Adipose tissue (tissue), 3 donors: Measurements from ENCODE around the gene TYW1. TPM values are rescaled to one million over a fixed set of nuclear protein-coding genes. Genes with fewer than 3 reads are reported as not detected.
"Not testable (repeated sequence)": the region's sequence is repeated elsewhere in the genome, so short reads cannot be mapped to it uniquely, and the experiment has no call there.

Experiments
- H3K27ac ChIP-seq: one replicate; pipeline ENCODE4 v1.5.1; 2013; ENCODE audit warnings: low read depth, low read length
- WGBS, 3 donors: extraction: QIAGEN DNeasy Blood & Tissue Kit; methylation state at CpG; one replicate each; pipeline ENCODE4 v1.1.7; 2013; 5-methylcytosine and 5-hydroxymethylcytosine counted together
- polyA plus RNA-seq, 3 donors: library from polyadenylated mRNA; stranded (reverse); fragments of 200-250 nt; gene quantifications; one replicate each; pipeline ENCODE4 v1.2.3, GENCODE V29; 2013
- donor health status: healthy with polysubstance abuse.
- donor health status: Bipolar disorder and iron deficiency.
- donor health status: healthy.

The TYW1 gene
- polyA plus RNA-seq: 10 to 100 TPM in 1 of 3 donors, 1 to 10 TPM in 2; 6.4 to 10.5 (median 9.6) TPM

- WGBS, 3 donors: 0 to 1% (median 0%) methylated on average over 37 to 44 of the region's 44 CpGs
- not testable (repeated sequence) for H3K27ac ChIP-seq
Measured at GRCh38 chr7:66996444-66997191, at the start of gene TYW1. TSS of gene TYW1 (plus strand) at chr7:66996833. CDS start at chr7:66996979, 146 bp downstream.

- no peak overlapping the region for H3K27ac ChIP-seq
- 91 to 93% (median 92%) methylated on average over 19 of the region's 19 CpGs for WGBS, 3 donors
Measured at GRCh38 chr7:66948480-66949109, 48.0 kb upstream of the TYW1 start.

- 71 to 77% (median 77%) methylated on average over 3 of the region's 3 CpGs for whole genome bisulfite sequencing, 3 donors
- no peak overlapping the region for H3K27ac ChIP-seq
Measured at GRCh38 chr7:66950311-66950710, 46.3 kb upstream of the TYW1 start.

GRCh38 chr7:66950763-66951162 is 45.9 kb upstream of the TYW1 start:
- H3K27ac ChIP-seq: no peak overlapping the region
- WGBS, 3 donors: 92 to 94% (median 94%) methylated on average over 8 of the region's 8 CpGs

GRCh38 chr7:66952343-66953043 is 44.1 kb upstream of the TYW1 start:
- 79 to 81% (median 81%) methylated on average over 11 of the region's 11 CpGs for WGBS, 3 donors
- H3K27ac ChIP-seq: no peak overlapping the region

GRCh38 chr7:66953044-66953427 is 43.6 kb upstream of the TYW1 start:
- H3K27ac ChIP-seq: no peak overlapping the region
- WGBS, 3 donors: 78 to 94% (median 85%) methylated on average over 5 of the region's 5 CpGs

- WGBS, 3 donors: 73 to 92% (median 87%) methylated on average over 13 of the region's 13 CpGs
- H3K27ac ChIP-seq: no peak overlapping the region
Measured at GRCh38 chr7:66957595-66958290, 38.9 kb upstream of the TYW1 start.

- H3K27ac ChIP-seq: no peak overlapping the region
- WGBS, 3 donors: 80 to 95% (median 89%) methylated on average over 17 of the region's 17 CpGs
Measured at GRCh38 chr7:66958538-66959350, 37.9 kb upstream of the TYW1 start.

- WGBS, 3 donors: 97 to 98% (median 98%) methylated on average over 4 of the region's 4 CpGs
- no peak overlapping the region for H3K27ac ChIP-seq
Measured at GRCh38 chr7:66960192-66960591, 36.4 kb upstream of the TYW1 start.

- no peak overlapping the region for H3K27ac ChIP-seq
- 92 to 95% (median 94%) methylated on average over 5 of the region's 5 CpGs for WGBS, 3 donors
Measured at GRCh38 chr7:66961096-66961495, 35.5 kb upstream of the TYW1 start.

GRCh38 chr7:66964411-66964810 is 32.2 kb upstream of the TYW1 start:
- no peak overlapping the region for H3K27ac ChIP-seq
- 26 to 28% (median 27%) methylated on average over 4 of the region's 4 CpGs for WGBS, 3 donors

- no peak overlapping the region for H3K27ac ChIP-seq
- whole genome bisulfite sequencing, 3 donors: 82 to 84% (median 83%) methylated on average over 6 of the region's 6 CpGs
Measured at GRCh38 chr7:66967029-66967428, 29.6 kb upstream of the TYW1 start.

- WGBS, 3 donors: 81 to 94% (median 94%) methylated on average over 5 of the region's 5 CpGs
- not testable (repeated sequence) for H3K27ac ChIP-seq
Measured at GRCh38 chr7:66969001-66969400, 27.6 kb upstream of the TYW1 start.

- H3K27ac ChIP-seq: no peak overlapping the region
- WGBS, 3 donors: 72 to 78% (median 75%) methylated on average over 5 of the region's 5 CpGs
Measured at GRCh38 chr7:66970310-66970709, 26.3 kb upstream of the TYW1 start.

GRCh38 chr7:66974986-66975590 is 21.5 kb upstream of the TYW1 start:
- 81 to 93% (median 85%) methylated on average over 15 of the region's 15 CpGs for WGBS, 3 donors
- H3K27ac ChIP-seq: no peak overlapping the region

GRCh38 chr7:66978312-66978711 is 18.3 kb upstream of the TYW1 start:
- not testable (repeated sequence) for H3K27ac ChIP-seq
- 84 to 96% (median 90%) methylated on average over 4 to 5 of the region's 5 CpGs for WGBS, 3 donors

- 93 to 97% (median 93%) methylated on average over 2 of the region's 2 CpGs for WGBS, 3 donors
Measured at GRCh38 chr7:66979013-66979412, 17.6 kb upstream of the TYW1 start.

GRCh38 chr7:66980336-66980735 is 16.3 kb upstream of the TYW1 start:
- not testable (repeated sequence) for H3K27ac ChIP-seq
- WGBS, 3 donors: 93 to 100% (median 97%) methylated on average over 1 of the region's 1 CpG

More at GRCh38 chr7:66979013-66979412, 17.6 kb upstream of the TYW1 start:
- not testable (repeated sequence) for H3K27ac ChIP-seq
